Neural cell (in vitro differentiated cells): ENCODE measurements around the gene HOXA7. TPM values are rescaled to one million over a fixed set of nuclear protein-coding genes. Genes with fewer than 3 reads are reported as not detected.

Experiments
- H2AFZ ChIP-seq: fragments of 200-600, 300-800 bp; sonication (generic), shearing (Covaris generic); 2 replicates; pipeline ENCODE4 v1.6.0; 2014; ENCODE audit warnings: low read depth, mild to moderate bottlenecking, antibody characterized with exemption, low read length, moderate library complexity
- H3F3A ChIP-seq: fragments of 200-600 bp; shearing (Covaris generic); 2 replicates; pipeline ENCODE4 v1.6.1; 2016; ENCODE audit warnings: mild to moderate bottlenecking, moderate library complexity, mixed read lengths, antibody characterized with exemption, low read length; ENCODE audit not compliant: insufficient read depth, poor library complexity, severe bottlenecking
- H3K27ac ChIP-seq: fragments of 200-600, 300-800 bp; sonication (generic), shearing (Covaris generic); 2 replicates; pipeline ENCODE4 v1.5.1; 2014; ENCODE audit warnings: mild to moderate bottlenecking, low read length, moderate library complexity
- H3K27me3 ChIP-seq: fragments of 300-800, 200-600 bp; sonication (generic), shearing (Covaris generic); 2 replicates; pipeline ENCODE4 v1.6.0; 2014; ENCODE audit warnings: mild to moderate bottlenecking, low read depth, low read length, moderate library complexity; ENCODE audit not compliant: insufficient read depth
- H3K36me3 ChIP-seq: fragments of 300-800, 200-600 bp; sonication (generic), shearing (Covaris generic); 2 replicates; pipeline ENCODE4 v1.5.1; 2014; ENCODE audit warnings: mild to moderate bottlenecking, antibody characterized with exemption, low read length, moderate library complexity; ENCODE audit not compliant: insufficient read depth
- H3K4me2 ChIP-seq: fragments of 300-800, 200-600 bp; sonication (generic), shearing (Covaris generic); 2 replicates; pipeline ENCODE4 v1.6.0; 2014; ENCODE audit warnings: mild to moderate bottlenecking, low read length
- H3K4me3 ChIP-seq: fragments of 300-800, 200-600 bp; sonication (generic), shearing (Covaris generic); 2 replicates; pipeline ENCODE4 v1.5.1; 2014; ENCODE audit warnings: mild to moderate bottlenecking, low read length, moderate library complexity
- H3K79me2 ChIP-seq: fragments of 200-600 bp; shearing (Covaris generic); replicated peaks from 2 replicates; pipeline ENCODE4 v1.6.0; 2014; ENCODE audit warnings: mild to moderate bottlenecking, low read length, moderate library complexity; ENCODE audit not compliant: insufficient read depth
- H3K9ac ChIP-seq: fragments of 300-800, 200-600 bp; sonication (generic), shearing (Covaris generic); 2 replicates; pipeline ENCODE4 v1.6.1; 2016; ENCODE audit warnings: mild to moderate bottlenecking, low read length, mixed read lengths
- H3K9me2 ChIP-seq: fragments of 200-600 bp; shearing (Covaris generic); 2 replicates; pipeline ENCODE4 v1.6.1; 2016; ENCODE audit warnings: mild to moderate bottlenecking, low read length, mixed read lengths; ENCODE audit not compliant: insufficient read depth
- H3K9me3 ChIP-seq: fragments of 200-600, 300-800 bp; sonication (generic), shearing (Covaris generic); 2 replicates; pipeline ENCODE4 v1.6.1; 2016; ENCODE audit warnings: mild to moderate bottlenecking, mixed run types, low read length, moderate library complexity, mixed read lengths
- H4K20me1 ChIP-seq: fragments of 200-600 bp; shearing (Covaris generic); 2 replicates; pipeline ENCODE4 v1.6.1; 2016; ENCODE audit warnings: mild to moderate bottlenecking, mixed run types; ENCODE audit not compliant: insufficient read depth
- EP300 ChIP-seq: fragments of 450-650 bp; conservative IDR thresholded peaks from 2 replicates; pipeline ENCODE4 v1.6.1; 2014; ENCODE audit warnings: antibody characterized with exemption, mild to moderate bottlenecking, moderate library complexity; ENCODE audit not compliant: poor library complexity, severe bottlenecking
- EZH2 ChIP-seq: fragments of 200-600, 300-800 bp; shearing (Covaris generic), sonication (generic); IDR thresholded peaks from 2 replicates; pipeline ENCODE4 v1.6.1; 2014; ENCODE audit warnings: antibody characterized with exemption, low read length, borderline replicate concordance, mild to moderate bottlenecking; ENCODE audit not compliant: insufficient read depth, poor library complexity, severe bottlenecking
- MXI1 ChIP-seq: fragments of 450-650 bp; conservative IDR thresholded peaks from 2 replicates; pipeline ENCODE4 v1.6.1; 2014; ENCODE audit warnings: antibody characterized with exemption, mild to moderate bottlenecking; ENCODE audit not compliant: poor library complexity, severe bottlenecking
- POLR2AphosphoS5 ChIP-seq: IDR thresholded peaks from 2 replicates; pipeline ENCODE4 v1.6.1; 2012
- RAD21 ChIP-seq: fragments of 450-650 bp; conservative IDR thresholded peaks from 2 replicates; pipeline ENCODE4 v1.6.1; 2014; ENCODE audit warnings: antibody characterized with exemption, mild to moderate bottlenecking, moderate library complexity
- SMC3 ChIP-seq: fragments of 450-650 bp; conservative IDR thresholded peaks from 2 replicates; pipeline ENCODE4 v1.6.1; 2014; ENCODE audit warnings: antibody characterized with exemption, mild to moderate bottlenecking, moderate library complexity; ENCODE audit not compliant: poor library complexity
- polyA plus RNA-seq: library from polyadenylated mRNA; depleted of rRNA; stranded (reverse); fragments of >200 nt; gene quantifications from 2 replicates; pipeline ENCODE4 v1.2.3, GENCODE V29; 2014
- TF ChIP-seq, protein P1 (sequence below): IDR thresholded peaks from 2 replicates; pipeline ENCODE4 v1.6.1; 2012; ENCODE audit warnings: borderline replicate concordance
- TF ChIP-seq, protein P2 (sequence below): fragments of 450-650 bp; IDR thresholded peaks from 2 replicates; pipeline ENCODE4 v1.5.1; 2014; ENCODE audit warnings: antibody characterized with exemption, mild to moderate bottlenecking, moderate library complexity; ENCODE audit not compliant: poor library complexity, severe bottlenecking

HOXA7 gene
- polyA plus RNA-seq, 1 donor from 2014 or later: not detected

DNA sequence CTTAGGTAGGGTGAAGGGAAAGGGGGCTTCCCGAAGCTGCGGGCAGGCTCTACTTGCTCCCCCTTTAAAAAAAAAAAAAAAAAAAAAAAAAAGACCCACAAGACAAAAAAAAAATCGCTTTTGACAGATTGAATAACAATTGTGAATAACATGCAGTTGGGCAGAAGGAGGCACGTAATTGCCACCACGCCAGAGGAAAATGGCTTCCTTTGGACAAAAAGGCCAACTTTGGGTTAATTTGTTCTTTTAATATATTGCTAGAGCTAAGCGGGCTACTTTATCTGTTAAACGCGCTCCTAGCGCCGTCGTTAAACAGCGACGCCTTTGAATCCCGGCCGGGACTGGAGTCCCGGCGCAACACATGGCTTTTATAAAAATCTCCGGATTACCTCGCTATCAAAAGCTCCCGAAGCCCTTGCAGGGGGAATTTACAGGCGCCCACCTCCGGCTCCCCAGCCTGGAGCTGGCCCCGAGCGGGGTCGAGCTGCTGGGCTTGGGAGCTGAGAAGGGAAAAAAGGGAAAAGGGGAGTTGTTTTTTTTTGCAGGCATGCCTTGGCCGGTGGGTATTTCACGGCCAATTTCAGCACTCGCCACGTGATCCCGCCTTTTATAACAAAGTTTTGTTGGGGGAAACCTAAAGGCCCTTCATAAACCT is 27.3 kb upstream of the HOXA7 start:
- no peaks in the 10 kb centered on the region for H3F3A ChIP-seq
- H3K27me3 ChIP-seq: peaks cover 100% of the 10 kb centered on the region
- H4K20me1 ChIP-seq: no peaks in the 10 kb centered on the region
- no peak overlapping the region for H3K9ac ChIP-seq
- H3K79me2 ChIP-seq: no peaks in the 10 kb centered on the region
- no peak overlapping the region for H2AFZ ChIP-seq
- no peaks in the 10 kb centered on the region for H3K9me2 ChIP-seq
- H3K4me2 ChIP-seq: no peak overlapping the region
- H3K36me3 ChIP-seq: no peaks in the 10 kb centered on the region
- H3K27ac ChIP-seq: no peak overlapping the region
- H3K9me3 ChIP-seq: peaks cover 14% of the 10 kb centered on the region
- TF ChIP-seq EP300: no peak
- TF ChIP-seq MXI1: no peak
- peak; percentile 84 for TF ChIP-seq EZH2
- H3K4me3 ChIP-seq: no peak overlapping the region

DNA sequence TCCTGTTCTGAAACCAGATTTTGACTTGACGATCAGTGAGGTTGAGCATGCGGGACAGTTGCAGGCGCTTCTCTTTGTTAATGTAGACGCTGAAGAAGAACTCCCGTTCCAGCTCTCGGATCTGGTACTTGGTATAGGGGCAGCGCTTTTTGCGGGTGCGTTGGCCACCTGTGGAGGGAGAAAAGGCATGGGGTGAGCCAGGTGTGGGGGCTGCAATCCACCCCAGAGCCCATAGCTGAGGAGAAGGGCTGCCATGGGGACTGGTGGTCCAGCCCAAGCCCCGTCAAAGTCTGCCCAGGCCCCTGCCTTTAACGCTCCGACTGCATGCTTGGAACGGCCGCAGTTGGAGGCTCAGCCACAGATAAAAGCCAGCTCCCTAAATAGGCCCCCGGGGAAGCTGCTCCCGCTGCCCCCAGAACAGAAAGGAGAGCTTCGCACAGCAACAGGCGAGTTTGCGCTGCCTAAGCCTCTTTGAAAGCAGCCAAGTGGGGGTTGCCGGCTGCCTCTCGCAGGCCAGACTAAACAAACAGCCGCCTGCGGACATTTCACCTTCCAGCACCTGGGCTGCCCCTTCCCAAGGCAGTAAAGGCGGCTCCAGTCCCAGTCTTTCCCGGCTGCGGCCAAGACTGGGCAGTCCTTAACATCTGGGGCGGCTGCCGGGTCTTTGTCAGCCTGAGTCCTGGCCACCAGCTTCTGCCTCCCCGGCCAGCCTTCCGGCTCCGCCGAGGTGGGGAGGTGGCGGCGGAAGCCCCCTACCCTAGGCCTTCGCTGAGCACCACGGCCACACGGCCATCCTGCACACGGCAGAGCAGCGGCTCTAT is 26.6 kb upstream of the HOXA7 start:
- Histone ChIP-seq H4K20me1 (no peaks in the 10 kb centered on the region), H3K27ac (no peak overlapping the region), H3K27me3 (peaks cover 100% of the 10 kb centered on the region), H2AFZ (no peak overlapping the region), H3K9me2 (no peaks in the 10 kb centered on the region), H3F3A (no peaks in the 10 kb centered on the region), H3K79me2 (no peaks in the 10 kb centered on the region), H3K4me3 (no peak overlapping the region), H3K36me3 (no peaks in the 10 kb centered on the region), H3K9ac (no peak overlapping the region), H3K4me2 (no peak overlapping the region), H3K9me3 (peaks cover 14% of the 10 kb centered on the region)
- TF ChIP-seq SMC3 (no peak), POLR2AphosphoS5 (no peak), RAD21 (no peak), EZH2 (peak; percentile 84)
- TF ChIP-seq, protein P1, sequence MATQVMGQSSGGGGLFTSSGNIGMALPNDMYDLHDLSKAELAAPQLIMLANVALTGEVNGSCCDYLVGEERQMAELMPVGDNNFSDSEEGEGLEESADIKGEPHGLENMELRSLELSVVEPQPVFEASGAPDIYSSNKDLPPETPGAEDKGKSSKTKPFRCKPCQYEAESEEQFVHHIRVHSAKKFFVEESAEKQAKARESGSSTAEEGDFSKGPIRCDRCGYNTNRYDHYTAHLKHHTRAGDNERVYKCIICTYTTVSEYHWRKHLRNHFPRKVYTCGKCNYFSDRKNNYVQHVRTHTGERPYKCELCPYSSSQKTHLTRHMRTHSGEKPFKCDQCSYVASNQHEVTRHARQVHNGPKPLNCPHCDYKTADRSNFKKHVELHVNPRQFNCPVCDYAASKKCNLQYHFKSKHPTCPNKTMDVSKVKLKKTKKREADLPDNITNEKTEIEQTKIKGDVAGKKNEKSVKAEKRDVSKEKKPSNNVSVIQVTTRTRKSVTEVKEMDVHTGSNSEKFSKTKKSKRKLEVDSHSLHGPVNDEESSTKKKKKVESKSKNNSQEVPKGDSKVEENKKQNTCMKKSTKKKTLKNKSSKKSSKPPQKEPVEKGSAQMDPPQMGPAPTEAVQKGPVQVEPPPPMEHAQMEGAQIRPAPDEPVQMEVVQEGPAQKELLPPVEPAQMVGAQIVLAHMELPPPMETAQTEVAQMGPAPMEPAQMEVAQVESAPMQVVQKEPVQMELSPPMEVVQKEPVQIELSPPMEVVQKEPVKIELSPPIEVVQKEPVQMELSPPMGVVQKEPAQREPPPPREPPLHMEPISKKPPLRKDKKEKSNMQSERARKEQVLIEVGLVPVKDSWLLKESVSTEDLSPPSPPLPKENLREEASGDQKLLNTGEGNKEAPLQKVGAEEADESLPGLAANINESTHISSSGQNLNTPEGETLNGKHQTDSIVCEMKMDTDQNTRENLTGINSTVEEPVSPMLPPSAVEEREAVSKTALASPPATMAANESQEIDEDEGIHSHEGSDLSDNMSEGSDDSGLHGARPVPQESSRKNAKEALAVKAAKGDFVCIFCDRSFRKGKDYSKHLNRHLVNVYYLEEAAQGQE: no peak

DNA sequence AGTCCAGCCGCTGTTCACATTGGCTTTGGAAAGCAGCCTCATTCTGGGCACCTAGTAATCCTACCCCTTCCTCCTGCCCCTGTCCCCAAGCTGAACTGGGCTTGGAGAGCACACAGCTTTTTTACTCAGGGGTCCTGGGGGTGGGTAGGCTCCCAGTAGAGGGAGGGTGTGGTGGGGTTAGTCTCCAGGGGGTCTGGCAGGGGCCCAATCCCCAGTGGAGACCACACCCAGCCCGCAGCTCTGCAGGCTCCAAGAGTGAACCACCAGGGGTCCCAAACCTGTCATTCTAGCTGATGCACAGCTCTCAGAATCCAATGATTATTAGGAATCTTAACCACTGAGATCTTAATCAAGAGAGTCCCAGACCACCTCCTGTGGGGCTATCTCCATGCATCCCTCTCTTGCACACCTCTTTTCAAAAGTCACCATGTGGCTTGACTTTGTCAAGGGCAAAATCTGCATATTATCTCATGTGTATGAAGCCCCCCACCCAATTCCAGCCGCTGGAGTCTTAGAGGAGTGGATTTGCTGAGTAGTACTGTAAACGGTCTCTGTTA is 25.9 kb upstream of the HOXA7 start:
- no peak overlapping the region for H2AFZ ChIP-seq
- H4K20me1 ChIP-seq: no peaks in the 10 kb centered on the region
- H3K27ac ChIP-seq: no peak overlapping the region
- peaks cover 14% of the 10 kb centered on the region for H3K9me3 ChIP-seq
- H3K79me2 ChIP-seq: no peaks in the 10 kb centered on the region
- H3K27me3 ChIP-seq: peaks cover 100% of the 10 kb centered on the region
- TF ChIP-seq POLR2AphosphoS5 (no peak), MXI1 (no peak), EP300 (no peak), SMC3 (no peak), EZH2 (no peak)
- TF ChIP-seq, protein P2, sequence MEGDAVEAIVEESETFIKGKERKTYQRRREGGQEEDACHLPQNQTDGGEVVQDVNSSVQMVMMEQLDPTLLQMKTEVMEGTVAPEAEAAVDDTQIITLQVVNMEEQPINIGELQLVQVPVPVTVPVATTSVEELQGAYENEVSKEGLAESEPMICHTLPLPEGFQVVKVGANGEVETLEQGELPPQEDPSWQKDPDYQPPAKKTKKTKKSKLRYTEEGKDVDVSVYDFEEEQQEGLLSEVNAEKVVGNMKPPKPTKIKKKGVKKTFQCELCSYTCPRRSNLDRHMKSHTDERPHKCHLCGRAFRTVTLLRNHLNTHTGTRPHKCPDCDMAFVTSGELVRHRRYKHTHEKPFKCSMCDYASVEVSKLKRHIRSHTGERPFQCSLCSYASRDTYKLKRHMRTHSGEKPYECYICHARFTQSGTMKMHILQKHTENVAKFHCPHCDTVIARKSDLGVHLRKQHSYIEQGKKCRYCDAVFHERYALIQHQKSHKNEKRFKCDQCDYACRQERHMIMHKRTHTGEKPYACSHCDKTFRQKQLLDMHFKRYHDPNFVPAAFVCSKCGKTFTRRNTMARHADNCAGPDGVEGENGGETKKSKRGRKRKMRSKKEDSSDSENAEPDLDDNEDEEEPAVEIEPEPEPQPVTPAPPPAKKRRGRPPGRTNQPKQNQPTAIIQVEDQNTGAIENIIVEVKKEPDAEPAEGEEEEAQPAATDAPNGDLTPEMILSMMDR: no peak
- H3F3A ChIP-seq: no peaks in the 10 kb centered on the region
- no peak overlapping the region for H3K9ac ChIP-seq
- no peaks in the 10 kb centered on the region for H3K9me2 ChIP-seq
- H3K36me3 ChIP-seq: no peaks in the 10 kb centered on the region
- no peak overlapping the region for H3K4me3 ChIP-seq
- no peak overlapping the region for H3K4me2 ChIP-seq
